HCT116 (cell line): ENCODE measurements around the gene CCDC172. TPM values are rescaled to one million over a fixed set of nuclear protein-coding genes. Genes with fewer than 3 reads are reported as not detected.

Experiments
- ATAC-seq: fragments of 200-7000 bp; cut with Tn5 transposase; 2 replicates; pipeline ENCODE4 v1.9.1; 2020; ENCODE audit warnings: mild to moderate bottlenecking, moderate library complexity
- BruUV-seq: library from RNA; stranded (reverse); fragments of 400-500 nt; replicated peaks from 2 replicates; lab custom pipeline; 2021; lab: Mats Ljungman, UMichigan
- CTCF ChIA-PET: fragments of 300-600 bp; sonication (Branson Sonifier 250); formaldehyde crosslinking; loops from one replicate; lab custom pipeline; 2021; ENCODE audit warnings: antibody characterized with exemption; lab: Charles Lee
- POLR2A ChIA-PET: fragments of 300-600, 350-600 bp; sonication (Branson Sonifier 250); formaldehyde crosslinking; loops from one replicate; lab custom pipeline; 2021; ENCODE audit warnings: antibody characterized with exemption; lab: Charles Lee
- RAD21 ChIA-PET, 2 experiments: fragments of 300-600 bp; sonication (Branson Sonifier 250); formaldehyde crosslinking; loops; one replicate each; lab custom pipeline; 2023; ENCODE audit warnings: low total read pairs in 2 of 2; ENCODE audit not compliant: uncharacterized antibody in 2 of 2, unreplicated experiment in 2 of 2, low non-redundant PET in 1 of 2; lab: Charles Lee
- DNase-seq: peaks from one replicate; pipeline ENCODE4 v3.0.0-alpha.2; 2010; ENCODE audit warnings: low read depth, low spot score
- H2AFZ ChIP-seq: fragments of 200-600 bp; shearing (Covaris generic), sonication (generic); 2 replicates; pipeline ENCODE4 v1.6.1; 2017; ENCODE audit warnings: low read depth, mixed run types, mixed read lengths, antibody characterized with exemption, low read length; ENCODE audit not compliant: poor library complexity, severe bottlenecking
- H3K27ac ChIP-seq: 2 replicates; pipeline ENCODE4 v1.5.1; 2012; ENCODE audit warnings: low read depth, low read length
- H3K27me3 ChIP-seq: fragments of 200-600 bp; sonication (generic); 2 replicates; pipeline ENCODE4 v1.6.1; 2016; ENCODE audit warnings: mixed run types, low read length, mixed read lengths; ENCODE audit not compliant: insufficient read depth
- H3K36me3 ChIP-seq, 2 experiments: fragments of 200-500 bp in 1 of 2; fragments of 200-600 bp in 1 of 2; sonication (Bioruptor generic) in 1 of 2; sonication (generic) in 1 of 2; 2 replicates each; pipeline versions ENCODE4 v1.5.1 to v1.6.1; 2014 to 2016; ENCODE audit warnings: low read length in 2 of 2, inconsistent platforms in 1 of 2, mixed read lengths in 1 of 2, mixed run types in 1 of 2; ENCODE audit not compliant: insufficient read depth in 2 of 2, control insufficient read depth in 1 of 2
- H3K4me1 ChIP-seq, 2 experiments: fragments of 200-600 bp in 1 of 2; sonication (generic) in 1 of 2; 2 replicates each; pipeline versions ENCODE4 v1.5.1 to v1.6.1; 2012 to 2017; ENCODE audit warnings: low read length in 2 of 2, inconsistent platforms in 1 of 2, mild to moderate bottlenecking in 1 of 2, mixed read lengths in 1 of 2, mixed run types in 1 of 2, moderate library complexity in 1 of 2; ENCODE audit not compliant: insufficient read depth in 2 of 2, control insufficient read depth in 1 of 2
- H3K4me2 ChIP-seq: fragments of 200-600 bp; sonication (generic); 2 replicates; pipeline ENCODE4 v1.6.1; 2017; ENCODE audit warnings: mixed run types, low read length, mixed read lengths
- H3K4me3 ChIP-seq, 2 experiments: fragments of 200-600 bp in 1 of 2; sonication (generic) in 1 of 2; replicated peaks in 1 of 2; 2 replicates each; pipeline ENCODE4 v1.5.1; 2011 to 2016; ENCODE audit warnings: low read length in 2 of 2, control low read depth in 1 of 2, low read depth in 1 of 2, mild to moderate bottlenecking in 1 of 2, mixed read lengths in 1 of 2, mixed run types in 1 of 2
- H3K79me2 ChIP-seq: fragments of 200-600 bp; sonication (generic); 2 replicates; pipeline ENCODE4 v1.6.1; 2017; ENCODE audit warnings: mild to moderate bottlenecking, mixed run types, low read length, moderate library complexity, mixed read lengths; ENCODE audit not compliant: insufficient read depth
- H3K9ac ChIP-seq: fragments of 200-600 bp; sonication (generic); 2 replicates; pipeline ENCODE4 v1.6.1; 2016; ENCODE audit warnings: low read length, mixed read lengths
- H3K9me2 ChIP-seq: fragments of 200-600 bp; sonication (generic), shearing (Covaris generic); 2 replicates; pipeline ENCODE4 v1.6.1; 2017; ENCODE audit warnings: mixed run types, mild to moderate bottlenecking, moderate library complexity; ENCODE audit not compliant: insufficient read depth
- H3K9me3 ChIP-seq, 2 experiments: fragments of 200-500 bp in 1 of 2; fragments of 200-600 bp in 1 of 2; sonication (Bioruptor generic) in 1 of 2; sonication (generic) in 1 of 2; 2 replicates each; pipeline ENCODE4 v1.6.1; 2014 to 2017; ENCODE audit warnings: low read length in 2 of 2, mixed read lengths in 2 of 2, inconsistent platforms in 1 of 2, low read depth in 1 of 2, mild to moderate bottlenecking in 1 of 2, mixed run types in 1 of 2, moderate library complexity in 1 of 2; ENCODE audit not compliant: control insufficient read depth in 1 of 2, insufficient read depth in 1 of 2
- H4K20me1 ChIP-seq: fragments of 200-600 bp; sonication (generic), shearing (Covaris generic); 2 replicates; pipeline ENCODE4 v1.6.1; 2017; ENCODE audit warnings: mixed run types, mild to moderate bottlenecking, moderate library complexity; ENCODE audit not compliant: insufficient read depth
- ATF3 ChIP-seq: IDR thresholded peaks from 2 replicates; pipeline ENCODE4 v1.6.1; 2012
- EZH2 ChIP-seq: fragments of 200-600 bp; sonication (generic); IDR thresholded peaks from 2 replicates; pipeline ENCODE4 v1.6.1; 2017; ENCODE audit warnings: antibody characterized with exemption, mixed run types
- POLR2AphosphoS5 ChIP-seq: IDR thresholded peaks from 2 replicates; pipeline ENCODE4 v1.6.1; 2011; ENCODE audit warnings: mild to moderate bottlenecking, low read depth, low read length, moderate library complexity
- RAD21 ChIP-seq: IDR thresholded peaks from 2 replicates; pipeline ENCODE4 v1.6.1; 2012; ENCODE audit warnings: low read depth, mild to moderate bottlenecking
- TCF7L2 ChIP-seq: IDR thresholded peaks from 2 replicates; pipeline ENCODE4 v1.7.0; 2011; ENCODE audit warnings: borderline replicate concordance, inconsistent platforms; ENCODE audit not compliant: insufficient read depth, insufficient read length; ENCODE audit errors: extremely low read depth
- ZNF274 ChIP-seq: fragments of 200-500 bp; sonication (Bioruptor generic); IDR thresholded peaks from 2 replicates; pipeline ENCODE4 v1.6.1; 2014; ENCODE audit warnings: mild to moderate bottlenecking, low read depth, low read length, inconsistent platforms
- intact Hi-C: fragments of 100-400 bp; cut with micrococcal nuclease; formaldehyde crosslinking; loops from 2 replicates; pipeline ENCODE4 v1.10.0; 2022
- total RNA-seq: library from RNA; stranded (reverse); gene quantifications from one replicate; pipeline ENCODE4 v1.2.1, GENCODE V29; 2021; ENCODE audit not compliant: unreplicated experiment

Gene CCDC172
- total RNA-seq, 1 experiment from 2014 or later: not detected

- no peaks in the 10 kb centered on the region for H4K20me1 ChIP-seq
- ChIA-PET CTCF (no interaction called here), POLR2A (no interaction called here), RAD21 (no interaction called here)
- no peak overlapping the region for H3K4me3 ChIP-seq
- H2AFZ ChIP-seq: no peak overlapping the region
- DNase-seq (no peak), ATAC-seq (no peak)
- no peak overlapping the region for H3K9ac ChIP-seq
- BruUV-seq: no TSS peak
- H3K9me2 ChIP-seq: no peaks in the 10 kb centered on the region
- intact Hi-C loops: no loop called here
- H3K27me3 ChIP-seq: peaks cover 54% of the 10 kb centered on the region
- H3K27ac ChIP-seq: no peak overlapping the region
- TF ChIP-seq ZNF274 (no peak), ATF3 (no peak), TCF7L2 (no peak)
- TF ChIP-seq, all 23 proteins: peak for 0
- H3K36me3 ChIP-seq: no peaks in the 10 kb centered on the region
- H3K79me2 ChIP-seq: no peaks in the 10 kb centered on the region
- H3K4me2 ChIP-seq: no peak overlapping the region
- no peaks in the 10 kb centered on the region for H3K4me1 ChIP-seq
- H3K9me3 ChIP-seq: no peaks in the 10 kb centered on the region
These were observed 4.9 kb downstream of the CCDC172 start for GRCh38 chr10:116329153-116329552.

GRCh38 chr10:116331815-116332214 is 7.6 kb downstream of the CCDC172 start:
- Histone ChIP-seq H3K36me3 (no peaks in the 10 kb centered on the region), H3K4me2 (no peak overlapping the region), H4K20me1 (no peaks in the 10 kb centered on the region), H3K79me2 (no peaks in the 10 kb centered on the region), H3K27me3 (peaks cover 40% of the 10 kb centered on the region), H3K9me2 (no peaks in the 10 kb centered on the region), H3K9me3 (no peaks in the 10 kb centered on the region), H3K4me3 (no peak overlapping the region), H3K27ac (no peak overlapping the region), H2AFZ (no peak overlapping the region), H3K9ac (no peak overlapping the region), H3K4me1 (no peaks in the 10 kb centered on the region)
- intact Hi-C loops: no loop called here
- DNase-seq (no peak), ATAC-seq (no peak)
- ChIA-PET CTCF (interaction anchor here (1.1 kb wide), 1 partner anchor 64 kb away, joined by 3 read pairs; no protein-coding TSS in a partner anchor), POLR2A (interaction anchor here (0.6 kb wide), 1 partner anchor 106 kb away, joined by 8 read pairs; no protein-coding TSS in a partner anchor), RAD21 (no interaction called here)
- TF ChIP-seq EZH2 (no peak), RAD21 (no peak), POLR2AphosphoS5 (no peak)
- BruUV-seq: no TSS peak
